Measurements from ENCODE around the gene RHOA.
"Not testable (repeated sequence)": the region's sequence is repeated elsewhere in the genome, so short reads cannot be mapped to it uniquely, and the experiment has no call there.

RHOA gene

GRCh38 chr3:49359623-49360022 is 52.2 kb downstream of the RHOA start:
- Histone ChIP-seq H3K27ac (ENCODE audit: low read depth, low read length) (peak overlapping the region; percentile 66), H3K4me2 (ENCODE audit: low read length) (peak overlapping the region; percentile 94), H3K36me3 (ENCODE audit: control insufficient read depth, low read length) (peaks cover 72% of the 10 kb centered on the region), H3K79me2 (ENCODE audit: control insufficient read depth, low read length) (peaks cover 27% of the 10 kb centered on the region), H3F3A (ENCODE audit: control insufficient read depth, insufficient read depth) (peaks cover 31% of the 10 kb centered on the region), H3K27me3 (ENCODE audit: control insufficient read depth, low read length) (no peaks in the 10 kb centered on the region), H4K20me1 (ENCODE audit: control insufficient read depth, insufficient read depth, low read depth, low read length) (0 out of 2 replicates have a peak, but pooled peaks cover 2% of the 10 kb centered on the region), H3K9me2 (replicated peaks; ENCODE audit: control insufficient read depth, low read length) (no peaks in the 10 kb centered on the region), H3K9me3 (ENCODE audit: control insufficient read depth, insufficient read depth, low read length) (no peaks in the 10 kb centered on the region), H3K4me3 (ENCODE audit: low read length) (no peak overlapping the region), H3K4me1 (ENCODE audit: control insufficient read depth, low read length) (peaks cover 31% of the 10 kb centered on the region)
- TF ChIP-seq CTCF (IDR thresholded peaks at IDR 0.05; ENCODE audit: low read depth, low read length, poor library complexity, severe bottlenecking) (no peak), EZH2phosphoT487 (IDR thresholded peaks at IDR 0.05; ENCODE audit: borderline replicate concordance, low read length) (no peak)

GRCh38 chr3:49358884-49359225 is 52.9 kb downstream of the RHOA start:
- Histone ChIP-seq H3K79me2 (ENCODE audit: control insufficient read depth, low read length) (peaks cover 27% of the 10 kb centered on the region), H3K36me3 (ENCODE audit: control insufficient read depth, low read length) (peaks cover 70% of the 10 kb centered on the region)

GRCh38 chr3:49358217-49358883 is 53.4 kb downstream of the RHOA start, which contains the start of gene GPX1:
Gene GPX1 (minus strand): TSS chr3:49358353. CDS start chr3:49358278, 75 bp downstream.
- Histone ChIP-seq H3K27me3 (ENCODE audit: control insufficient read depth, low read length) (no peaks in the 10 kb centered on the region), H3K4me3 (ENCODE audit: low read length) (peak within 1 kb of the TSS; percentile 92), H3K79me2 (ENCODE audit: control insufficient read depth, low read length) (peaks cover 26% of the 10 kb centered on the region), H3K36me3 (ENCODE audit: control insufficient read depth, low read length) (peaks cover 64% of the 10 kb centered on the region), H3K9me2 (replicated peaks; ENCODE audit: control insufficient read depth, low read length) (no peaks in the 10 kb centered on the region), H3K4me1 (ENCODE audit: control insufficient read depth, low read length) (peaks cover 31% of the 10 kb centered on the region), H3F3A (ENCODE audit: control insufficient read depth, insufficient read depth) (peaks cover 31% of the 10 kb centered on the region), H4K20me1 (ENCODE audit: control insufficient read depth, insufficient read depth, low read depth, low read length) (0 out of 2 replicates have a peak, but pooled peaks cover 2% of the 10 kb centered on the region), H3K4me2 (ENCODE audit: low read length) (peak within 1 kb of the TSS; percentile 94), H3K9me3 (ENCODE audit: control insufficient read depth, insufficient read depth, low read length) (no peaks in the 10 kb centered on the region), H3K27ac (ENCODE audit: low read depth, low read length) (peak within 1 kb of the TSS; percentile 66)
- TF ChIP-seq EZH2phosphoT487 (IDR thresholded peaks at IDR 0.05; ENCODE audit: borderline replicate concordance, low read length) (no peak), CTCF (IDR thresholded peaks at IDR 0.05; ENCODE audit: low read depth, low read length, poor library complexity, severe bottlenecking) (no peak)

More at GRCh38 chr3:49358884-49359225, 52.9 kb downstream of the RHOA start:
- H3F3A ChIP-seq (ENCODE audit: control insufficient read depth, insufficient read depth): peaks cover 31% of the 10 kb centered on the region
- no peaks in the 10 kb centered on the region for H3K9me2 ChIP-seq (replicated peaks; ENCODE audit: control insufficient read depth, low read length)
- no peaks in the 10 kb centered on the region for H3K27me3 ChIP-seq (ENCODE audit: control insufficient read depth, low read length)
- peak overlapping the region; percentile 66 for H3K27ac ChIP-seq (ENCODE audit: low read depth, low read length)
- H3K4me1 ChIP-seq (ENCODE audit: control insufficient read depth, low read length): peaks cover 31% of the 10 kb centered on the region
- H4K20me1 ChIP-seq (ENCODE audit: control insufficient read depth, insufficient read depth, low read depth, low read length): 0 out of 2 replicates have a peak, but pooled peaks cover 2% of the 10 kb centered on the region
- TF ChIP-seq EZH2phosphoT487 (IDR thresholded peaks at IDR 0.05; ENCODE audit: borderline replicate concordance, low read length) (no peak), CTCF (IDR thresholded peaks at IDR 0.05; ENCODE audit: low read depth, low read length, poor library complexity, severe bottlenecking) (no peak)
- no peaks in the 10 kb centered on the region for H3K9me3 ChIP-seq (ENCODE audit: control insufficient read depth, insufficient read depth, low read length)
- peak overlapping the region; percentile 92 for H3K4me3 ChIP-seq (ENCODE audit: low read length)
- peak overlapping the region; percentile 94 for H3K4me2 ChIP-seq (ENCODE audit: low read length)

DNA sequence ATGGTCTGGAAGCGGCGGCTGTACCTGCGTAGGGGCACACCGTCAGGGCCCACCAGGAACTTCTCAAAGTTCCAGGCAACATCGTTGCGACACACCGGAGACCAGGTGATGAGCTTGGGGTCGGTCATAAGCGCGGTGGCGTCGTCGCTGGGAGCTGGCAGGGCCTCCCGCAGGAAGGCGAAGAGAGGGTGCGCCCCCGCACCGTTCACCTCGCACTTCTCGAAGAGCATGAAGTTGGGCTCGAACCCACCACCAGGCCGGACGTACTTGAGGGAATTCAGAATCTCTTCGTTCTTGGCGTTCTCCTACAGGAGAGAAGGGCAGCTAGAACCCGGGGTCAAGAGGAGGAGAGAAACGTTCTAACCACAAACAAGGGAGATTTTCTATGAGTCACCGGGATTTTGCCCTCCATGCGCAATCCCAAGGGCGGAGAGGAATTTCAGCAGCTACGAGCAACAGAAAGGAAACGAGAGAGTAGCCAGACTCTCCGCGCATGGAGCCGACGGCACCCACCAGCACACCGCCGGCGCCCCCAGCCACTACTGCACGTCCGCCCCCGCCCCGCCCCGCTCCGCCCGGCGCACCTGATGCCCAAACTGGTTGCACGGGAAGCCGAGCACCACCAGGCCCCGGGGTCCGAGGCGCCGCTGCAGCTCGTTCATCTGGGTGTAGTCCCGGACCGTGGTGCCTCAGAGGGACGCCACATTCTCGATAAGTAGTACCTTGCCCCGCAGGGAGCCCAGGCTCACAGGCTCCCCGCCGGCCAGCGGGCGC is 54.1 kb downstream of the RHOA start:
- Histone ChIP-seq H3K4me3 (ENCODE audit: low read length) (peak overlapping the region; percentile 92), H3K27ac (ENCODE audit: low read depth, low read length) (peak overlapping the region; percentile 66), H3K4me1 (ENCODE audit: control insufficient read depth, low read length) (peaks cover 38% of the 10 kb centered on the region), H3K4me2 (ENCODE audit: low read length) (peak overlapping the region; percentile 94), H3K36me3 (ENCODE audit: control insufficient read depth, low read length) (peaks cover 57% of the 10 kb centered on the region), H3K79me2 (ENCODE audit: control insufficient read depth, low read length) (peaks cover 25% of the 10 kb centered on the region), H3F3A (ENCODE audit: control insufficient read depth, insufficient read depth) (peaks cover 31% of the 10 kb centered on the region)
- H3K9me2 ChIP-seq (replicated peaks; ENCODE audit: control insufficient read depth, low read length); H4K20me1 ChIP-seq (ENCODE audit: control insufficient read depth, insufficient read depth, low read depth, low read length); H3K9me3 ChIP-seq (ENCODE audit: control insufficient read depth, insufficient read depth, low read length); H3K27me3 ChIP-seq (ENCODE audit: control insufficient read depth, low read length): not testable (repeated sequence)

- H3F3A ChIP-seq (ENCODE audit: control insufficient read depth, insufficient read depth): peaks cover 31% of the 10 kb centered on the region
- not testable (repeated sequence) for H4K20me1 ChIP-seq (ENCODE audit: control insufficient read depth, insufficient read depth, low read depth, low read length); H3K27me3 ChIP-seq (ENCODE audit: control insufficient read depth, low read length); H3K9me3 ChIP-seq (ENCODE audit: control insufficient read depth, insufficient read depth, low read length); H3K9me2 ChIP-seq (replicated peaks; ENCODE audit: control insufficient read depth, low read length); H3K27ac ChIP-seq (ENCODE audit: low read depth, low read length)
- peaks cover 23% of the 10 kb centered on the region for H3K79me2 ChIP-seq (ENCODE audit: control insufficient read depth, low read length)
- H3K4me1 ChIP-seq (ENCODE audit: control insufficient read depth, low read length): peaks cover 43% of the 10 kb centered on the region
- H3K4me3 ChIP-seq (ENCODE audit: low read length): peak overlapping the region; percentile 92
- H3K4me2 ChIP-seq (ENCODE audit: low read length): peak overlapping the region; percentile 94
- H3K36me3 ChIP-seq (ENCODE audit: control insufficient read depth, low read length): peaks cover 52% of the 10 kb centered on the region
Measured at GRCh38 chr3:49357095-49357442, 54.7 kb downstream of the RHOA start.
